ENCODE data around the gene CD3E. TPM values are rescaled to one million over a fixed set of nuclear protein-coding genes. Genes with fewer than 3 reads are reported as not detected.

The CD3E gene
- total and polyA plus RNA-seq, 4 donors, result 0.33 to 2.3 (median 1.8) TPM

DNA sequence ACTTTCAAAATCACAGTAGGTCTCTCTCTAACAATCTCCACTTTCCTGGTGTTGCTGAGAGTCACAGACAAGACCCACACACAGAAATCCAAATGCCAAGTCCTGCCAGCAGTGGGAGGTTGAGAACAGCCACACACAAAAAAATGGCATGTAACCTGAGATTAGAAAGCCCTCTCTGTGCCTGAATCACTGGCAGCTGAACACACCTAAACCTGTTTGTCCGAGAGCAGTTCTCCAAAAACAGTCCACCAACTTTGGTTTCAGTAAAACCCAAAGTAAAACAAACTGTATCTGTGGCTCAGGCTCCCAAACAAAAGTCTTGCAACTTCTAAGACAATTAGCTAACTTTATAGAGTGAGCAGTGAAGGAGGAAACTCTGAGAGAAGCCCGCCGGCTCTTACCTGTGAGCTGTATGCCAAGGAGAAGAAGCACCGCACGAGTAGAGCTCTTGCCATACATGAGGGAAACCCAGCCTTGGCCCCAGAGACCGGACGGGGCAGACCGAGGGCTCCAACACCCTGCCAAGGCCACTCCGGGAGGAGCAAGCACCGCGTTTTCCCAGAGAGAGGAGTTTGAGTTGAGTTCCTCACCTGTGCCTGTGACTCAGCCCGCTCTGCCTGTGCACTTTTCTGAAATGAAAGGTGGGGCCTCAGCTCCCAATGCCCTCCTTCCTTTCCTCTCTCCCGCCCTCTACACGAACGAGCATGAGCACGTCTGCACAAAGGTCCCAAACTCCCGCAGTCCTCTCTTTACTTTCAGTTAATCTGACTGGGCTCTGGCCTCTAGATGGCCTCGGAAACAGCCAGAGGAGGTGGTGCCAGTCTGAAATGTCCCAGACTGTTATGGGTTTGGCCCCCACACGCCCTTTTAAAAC, 40.6 kb upstream of the CD3E start, which contains the start of gene MPZL2:
Gene MPZL2, minus strand, starts transcription at position 603 of the 874 bp plus-strand sequence. Its CDS starts 144 bp downstream, at position 459.
- H3K4me1 ChIP-seq (ENCODE audit: control insufficient read depth in 4 of 4, insufficient read depth in 4 of 4, low read length in 3 of 4), result peaks cover 5 to 12% (median 8%) of the 10 kb centered on the region in 4 donors
- TF ChIP-seq HNF4G (IDR thresholded peaks at IDR 0.05) (peak; percentile 30), GABPA (IDR thresholded peaks at IDR 0.05 in 1 of 2, conservative IDR thresholded peaks at IDR 0.05 in 1 of 2) (peak in 1 of 2 donors; percentile 63), RXRA (IDR thresholded peaks at IDR 0.05) (peak; percentile 74 to 81), EGR1 (IDR thresholded peaks at IDR 0.05; ENCODE audit: low read depth in 2 of 2) (no peak), JUND (IDR thresholded peaks at IDR 0.05) (peak; percentile 49 to 50), FOXA1 (IDR thresholded peaks at IDR 0.05) (peak; percentile 41), FOXA2 (IDR thresholded peaks at IDR 0.05) (no peak), TAF1 (conservative IDR thresholded peaks at IDR 0.05) (peak; percentile 94), SP1 (IDR thresholded peaks at IDR 0.05) (peak; percentile 81), HNF4A (conservative IDR thresholded peaks at IDR 0.05) (peak; percentile 69), RAD21 (IDR thresholded peaks at IDR 0.05) (peak; percentile 61 to 72), NR2F2 (IDR thresholded peaks at IDR 0.05) (peak; percentile 16), YY1 (IDR thresholded peaks at IDR 0.05) (peak; percentile 76)
- TF ChIP-seq, protein P1, sequence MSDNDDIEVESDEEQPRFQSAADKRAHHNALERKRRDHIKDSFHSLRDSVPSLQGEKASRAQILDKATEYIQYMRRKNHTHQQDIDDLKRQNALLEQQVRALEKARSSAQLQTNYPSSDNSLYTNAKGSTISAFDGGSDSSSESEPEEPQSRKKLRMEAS (IDR thresholded peaks at IDR 0.05), result peak; percentile 68
- TF ChIP-seq, protein P2, sequence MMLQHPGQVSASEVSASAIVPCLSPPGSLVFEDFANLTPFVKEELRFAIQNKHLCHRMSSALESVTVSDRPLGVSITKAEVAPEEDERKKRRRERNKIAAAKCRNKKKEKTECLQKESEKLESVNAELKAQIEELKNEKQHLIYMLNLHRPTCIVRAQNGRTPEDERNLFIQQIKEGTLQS (IDR thresholded peaks at IDR 0.05), result no peak
- TF ChIP-seq, protein P3, sequence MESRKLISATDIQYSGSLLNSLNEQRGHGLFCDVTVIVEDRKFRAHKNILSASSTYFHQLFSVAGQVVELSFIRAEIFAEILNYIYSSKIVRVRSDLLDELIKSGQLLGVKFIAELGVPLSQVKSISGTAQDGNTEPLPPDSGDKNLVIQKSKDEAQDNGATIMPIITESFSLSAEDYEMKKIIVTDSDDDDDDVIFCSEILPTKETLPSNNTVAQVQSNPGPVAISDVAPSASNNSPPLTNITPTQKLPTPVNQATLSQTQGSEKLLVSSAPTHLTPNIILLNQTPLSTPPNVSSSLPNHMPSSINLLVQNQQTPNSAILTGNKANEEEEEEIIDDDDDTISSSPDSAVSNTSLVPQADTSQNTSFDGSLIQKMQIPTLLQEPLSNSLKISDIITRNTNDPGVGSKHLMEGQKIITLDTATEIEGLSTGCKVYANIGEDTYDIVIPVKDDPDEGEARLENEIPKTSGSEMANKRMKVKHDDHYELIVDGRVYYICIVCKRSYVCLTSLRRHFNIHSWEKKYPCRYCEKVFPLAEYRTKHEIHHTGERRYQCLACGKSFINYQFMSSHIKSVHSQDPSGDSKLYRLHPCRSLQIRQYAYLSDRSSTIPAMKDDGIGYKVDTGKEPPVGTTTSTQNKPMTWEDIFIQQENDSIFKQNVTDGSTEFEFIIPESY (IDR thresholded peaks at IDR 0.05), result no peak
- TF ChIP-seq, protein P4, sequence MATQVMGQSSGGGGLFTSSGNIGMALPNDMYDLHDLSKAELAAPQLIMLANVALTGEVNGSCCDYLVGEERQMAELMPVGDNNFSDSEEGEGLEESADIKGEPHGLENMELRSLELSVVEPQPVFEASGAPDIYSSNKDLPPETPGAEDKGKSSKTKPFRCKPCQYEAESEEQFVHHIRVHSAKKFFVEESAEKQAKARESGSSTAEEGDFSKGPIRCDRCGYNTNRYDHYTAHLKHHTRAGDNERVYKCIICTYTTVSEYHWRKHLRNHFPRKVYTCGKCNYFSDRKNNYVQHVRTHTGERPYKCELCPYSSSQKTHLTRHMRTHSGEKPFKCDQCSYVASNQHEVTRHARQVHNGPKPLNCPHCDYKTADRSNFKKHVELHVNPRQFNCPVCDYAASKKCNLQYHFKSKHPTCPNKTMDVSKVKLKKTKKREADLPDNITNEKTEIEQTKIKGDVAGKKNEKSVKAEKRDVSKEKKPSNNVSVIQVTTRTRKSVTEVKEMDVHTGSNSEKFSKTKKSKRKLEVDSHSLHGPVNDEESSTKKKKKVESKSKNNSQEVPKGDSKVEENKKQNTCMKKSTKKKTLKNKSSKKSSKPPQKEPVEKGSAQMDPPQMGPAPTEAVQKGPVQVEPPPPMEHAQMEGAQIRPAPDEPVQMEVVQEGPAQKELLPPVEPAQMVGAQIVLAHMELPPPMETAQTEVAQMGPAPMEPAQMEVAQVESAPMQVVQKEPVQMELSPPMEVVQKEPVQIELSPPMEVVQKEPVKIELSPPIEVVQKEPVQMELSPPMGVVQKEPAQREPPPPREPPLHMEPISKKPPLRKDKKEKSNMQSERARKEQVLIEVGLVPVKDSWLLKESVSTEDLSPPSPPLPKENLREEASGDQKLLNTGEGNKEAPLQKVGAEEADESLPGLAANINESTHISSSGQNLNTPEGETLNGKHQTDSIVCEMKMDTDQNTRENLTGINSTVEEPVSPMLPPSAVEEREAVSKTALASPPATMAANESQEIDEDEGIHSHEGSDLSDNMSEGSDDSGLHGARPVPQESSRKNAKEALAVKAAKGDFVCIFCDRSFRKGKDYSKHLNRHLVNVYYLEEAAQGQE (IDR thresholded peaks at IDR 0.05), result peak; percentile 74
- TF ChIP-seq, protein P5, sequence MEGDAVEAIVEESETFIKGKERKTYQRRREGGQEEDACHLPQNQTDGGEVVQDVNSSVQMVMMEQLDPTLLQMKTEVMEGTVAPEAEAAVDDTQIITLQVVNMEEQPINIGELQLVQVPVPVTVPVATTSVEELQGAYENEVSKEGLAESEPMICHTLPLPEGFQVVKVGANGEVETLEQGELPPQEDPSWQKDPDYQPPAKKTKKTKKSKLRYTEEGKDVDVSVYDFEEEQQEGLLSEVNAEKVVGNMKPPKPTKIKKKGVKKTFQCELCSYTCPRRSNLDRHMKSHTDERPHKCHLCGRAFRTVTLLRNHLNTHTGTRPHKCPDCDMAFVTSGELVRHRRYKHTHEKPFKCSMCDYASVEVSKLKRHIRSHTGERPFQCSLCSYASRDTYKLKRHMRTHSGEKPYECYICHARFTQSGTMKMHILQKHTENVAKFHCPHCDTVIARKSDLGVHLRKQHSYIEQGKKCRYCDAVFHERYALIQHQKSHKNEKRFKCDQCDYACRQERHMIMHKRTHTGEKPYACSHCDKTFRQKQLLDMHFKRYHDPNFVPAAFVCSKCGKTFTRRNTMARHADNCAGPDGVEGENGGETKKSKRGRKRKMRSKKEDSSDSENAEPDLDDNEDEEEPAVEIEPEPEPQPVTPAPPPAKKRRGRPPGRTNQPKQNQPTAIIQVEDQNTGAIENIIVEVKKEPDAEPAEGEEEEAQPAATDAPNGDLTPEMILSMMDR (IDR thresholded peaks at IDR 0.05; ENCODE audit: low read depth, low read length, missing input control), result no peak
- peak; percentile 56 for DNase-seq (ENCODE audit: low spot score)
- WGBS, result 5% methylated on average over 19 of the region's 19 CpGs
- H3K27ac ChIP-seq (ENCODE audit: low read depth in 1 of 2, low read length in 2 of 2), result peak within 1 kb of the TSS; percentile 80 to 93
- peak within 1 kb of the TSS; percentile 65 to 74 (median 65) for H3K4me3 ChIP-seq (ENCODE audit: low read depth in 1 of 3, low read length in 3 of 3)
- peak within 1 kb of the TSS; percentile 67 to 80 for H3K9ac ChIP-seq (ENCODE audit: low read depth in 1 of 2, low read length in 2 of 2)
- H3K9me3 ChIP-seq (ENCODE audit: control insufficient read depth in 4 of 4, low read length in 3 of 4), result no peaks in the 10 kb centered on the region
- H3K27me3 ChIP-seq (ENCODE audit: control insufficient read depth in 4 of 4, insufficient read depth in 4 of 4, low read length in 3 of 4), result no peaks in the 10 kb centered on the region
- peaks cover 2 to 15% (median 8%) of the 10 kb centered on the region in 4 donors for H3K36me3 ChIP-seq (ENCODE audit: control insufficient read depth in 4 of 4, insufficient read depth in 3 of 4, low read depth in 1 of 4, low read length in 3 of 4)

Measured in liver (tissue), 9 donors.